ENCODE data around the gene NDRG3.
"Not testable (repeated sequence)": the region's sequence is repeated elsewhere in the genome, so short reads cannot be mapped to it uniquely, and the experiment has no call there.

Gene NDRG3

DNA sequence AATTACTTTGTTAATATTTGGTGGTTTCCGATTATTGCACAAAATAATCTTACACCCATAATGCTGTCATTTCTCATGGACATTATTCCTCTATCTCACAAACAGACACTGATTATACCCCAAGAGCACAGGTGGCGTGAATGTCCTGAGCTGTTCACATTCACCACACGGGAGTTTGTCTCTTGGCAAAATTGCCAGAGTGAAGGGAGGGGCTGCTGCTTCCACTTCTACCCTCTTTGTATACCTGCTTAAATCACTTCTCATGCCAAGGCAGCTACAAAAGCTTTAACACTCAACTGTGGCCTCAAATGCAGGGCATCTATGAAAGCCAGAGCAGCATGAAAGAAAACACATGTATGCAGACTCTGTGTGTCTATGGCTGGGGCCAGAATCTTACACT, 58.0 kb downstream of the NDRG3 start:
- DNase-seq (ENCODE audit: low read depth), result no peak

DNA sequence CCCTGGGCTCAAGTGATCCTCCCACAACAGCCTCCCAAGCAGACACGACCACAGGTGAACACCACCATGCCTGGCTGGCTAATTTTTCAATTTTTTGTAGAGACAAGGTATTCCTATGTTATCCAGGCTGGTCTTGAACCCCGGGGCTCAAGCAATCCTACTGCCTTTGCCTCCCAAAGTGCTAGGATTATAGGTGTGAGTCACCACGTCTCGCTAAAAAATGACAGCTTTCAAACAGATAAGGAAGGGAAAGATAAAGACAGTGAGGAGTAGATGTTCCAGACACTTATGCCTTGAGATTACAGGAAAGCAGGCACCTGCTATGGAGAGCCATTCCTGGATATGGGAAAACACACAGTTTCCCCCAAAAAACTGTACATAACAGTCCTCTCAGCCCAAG, 58.9 kb downstream of the NDRG3 start:
- DNase-seq (ENCODE audit: low read depth), result no peak

DNA sequence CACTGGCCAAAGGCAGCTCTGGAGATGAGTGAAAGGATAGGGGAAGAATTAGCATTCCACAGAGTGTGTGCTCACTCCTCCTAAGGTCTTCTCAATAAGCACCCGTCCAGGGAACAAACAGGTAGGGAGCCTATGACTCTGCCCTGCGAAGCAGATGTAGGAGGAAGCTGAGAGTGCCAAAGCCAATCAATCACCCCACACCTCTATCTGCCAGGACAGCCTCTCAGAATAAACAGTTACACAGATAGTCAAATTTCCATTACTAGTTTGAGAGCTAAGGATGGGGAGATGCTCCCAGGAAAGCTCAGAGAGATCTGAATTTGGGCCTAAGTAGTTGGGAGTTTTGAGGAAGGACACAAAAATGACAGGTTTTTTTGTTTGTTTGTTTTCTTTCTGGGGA, 59.4 kb downstream of the NDRG3 start:
- no peak for DNase-seq (ENCODE audit: low read depth)

DNA sequence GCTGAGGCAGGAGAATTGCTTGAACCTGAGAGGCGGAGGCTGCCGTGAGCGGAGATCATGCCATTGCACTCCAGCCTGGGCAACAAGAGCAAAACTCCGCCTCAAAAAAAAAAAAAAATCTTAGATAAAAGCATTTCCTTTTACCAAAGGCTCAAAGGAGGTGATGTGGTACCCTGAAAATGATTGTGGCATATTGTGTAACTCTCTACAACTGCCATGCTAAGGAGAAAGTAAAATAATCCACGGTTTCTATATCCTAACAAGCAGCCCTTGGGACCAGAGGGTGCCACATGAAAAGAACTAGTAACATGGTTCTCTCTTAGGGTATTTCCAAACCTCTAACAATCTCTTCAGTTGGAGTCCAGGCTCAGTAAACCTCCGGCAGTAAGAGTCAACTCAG, 61.1 kb downstream of the NDRG3 start:
- no peak for DNase-seq (ENCODE audit: low read depth)

DNA sequence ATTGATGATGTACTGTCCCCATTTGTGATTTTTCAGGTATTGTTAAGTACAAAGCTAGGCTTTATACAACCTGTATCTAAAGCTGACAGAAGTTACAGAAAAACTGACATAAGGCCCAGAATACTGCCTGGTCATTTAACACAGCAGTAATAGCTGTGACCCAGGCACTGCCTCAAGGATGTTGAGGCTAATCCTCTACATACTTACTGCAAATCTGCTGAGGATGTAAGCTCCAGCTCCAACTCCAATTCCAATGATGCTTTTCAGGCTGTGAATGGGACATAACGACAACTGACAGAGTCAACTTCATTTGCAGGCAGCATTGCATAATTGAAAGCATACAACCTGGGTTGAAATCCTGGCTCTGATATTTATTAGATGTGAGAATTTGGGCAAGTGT, 63.6 kb downstream of the NDRG3 start:
- DNase-seq (ENCODE audit: low read depth), result no peak

DNA sequence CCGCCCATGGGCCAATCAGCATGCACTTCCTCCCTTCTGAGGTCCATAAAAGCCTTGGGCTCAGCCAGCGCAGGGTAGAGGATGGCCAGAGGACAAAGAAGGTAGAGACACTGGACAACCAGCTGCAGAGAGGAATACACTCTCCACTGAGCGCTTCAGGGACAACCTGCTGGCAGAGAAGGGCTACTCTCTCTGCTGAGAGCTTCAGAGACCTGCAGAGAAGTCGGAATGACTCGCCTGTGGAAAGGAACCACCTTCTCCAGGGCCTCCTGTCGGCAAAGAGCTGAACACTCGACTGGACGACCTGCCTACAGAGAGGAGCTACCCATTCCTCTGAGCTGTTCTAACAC, 68.5 kb downstream of the NDRG3 start:
- DNase-seq (ENCODE audit: low read depth), result no peak

DNA sequence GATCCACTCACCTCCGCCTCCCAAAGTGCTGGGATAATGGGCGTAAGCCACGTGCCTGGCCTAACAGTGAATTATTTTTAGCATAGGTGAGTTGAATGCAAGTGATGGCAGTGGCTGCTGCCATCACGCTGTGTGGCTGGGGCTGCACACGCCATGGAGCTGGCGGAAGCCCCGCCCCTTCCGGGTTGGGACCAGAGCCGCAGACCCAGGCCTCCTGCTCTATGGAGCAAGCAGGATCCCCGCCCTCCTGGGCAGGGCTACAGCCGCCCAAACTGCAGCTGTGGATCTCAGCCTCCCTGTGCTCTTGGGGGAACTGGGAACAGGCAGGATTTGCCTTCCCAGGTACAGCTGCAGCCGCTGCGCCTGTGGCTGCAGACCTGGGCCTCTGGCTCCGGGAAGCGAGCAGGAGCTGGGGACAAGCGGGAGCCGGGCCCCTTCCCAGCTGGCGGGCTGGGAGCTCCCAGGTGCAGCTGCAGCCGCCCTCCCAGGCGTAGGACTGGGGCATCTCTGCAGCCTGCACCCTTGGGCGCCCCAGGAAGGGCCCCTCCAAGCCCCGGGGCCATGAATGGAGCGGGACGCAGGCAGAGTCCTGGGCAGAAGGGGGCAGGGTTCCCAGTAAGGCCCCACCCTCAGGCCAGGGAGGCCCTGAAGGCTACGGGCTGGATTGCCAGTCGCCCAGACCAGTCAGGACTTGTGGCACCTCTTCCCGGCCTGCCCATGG, 69.0 kb downstream of the NDRG3 start:
- DNase-seq (ENCODE audit: low read depth), result no peak

DNA sequence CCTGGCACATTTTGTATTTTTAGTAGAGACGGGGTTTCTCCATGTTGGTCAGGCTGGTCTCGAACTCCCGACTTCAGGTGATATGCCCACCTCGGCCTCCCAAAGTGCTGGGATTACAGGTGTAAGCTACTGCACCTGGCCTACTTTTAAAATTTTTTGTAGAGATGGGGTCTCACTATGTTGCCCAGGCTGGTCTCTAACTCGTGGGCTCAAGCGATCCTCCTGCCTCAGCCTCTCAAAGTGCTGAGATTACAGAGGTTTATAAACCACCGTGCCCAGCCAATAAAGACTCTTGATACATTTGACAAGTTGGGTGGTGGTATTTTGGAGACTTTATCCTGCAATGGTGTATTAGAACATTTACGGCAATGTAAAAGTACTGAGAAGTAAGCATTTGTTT, 70.3 kb downstream of the NDRG3 start:
- DNase-seq (ENCODE audit: low read depth), result not testable (repeated sequence)

DNA sequence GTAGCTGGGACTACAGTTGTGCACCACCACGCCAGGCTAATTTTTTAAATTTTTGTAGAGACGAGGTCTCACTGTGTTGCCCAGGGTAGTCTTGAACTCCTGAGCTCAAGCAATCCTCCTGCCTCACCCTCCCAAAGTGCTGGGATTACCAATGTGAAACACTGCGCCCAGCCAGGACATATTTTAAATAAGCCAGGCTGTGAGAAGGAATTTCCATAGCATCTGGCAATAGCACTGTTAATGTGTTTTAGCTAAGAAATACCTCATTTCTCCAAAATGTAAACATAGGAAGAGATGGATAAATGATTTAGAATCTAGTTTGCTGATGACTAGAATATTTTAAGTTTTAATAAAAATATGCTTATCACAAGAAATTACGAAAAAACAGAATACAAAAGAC, 72.9 kb downstream of the NDRG3 start:
- no peak for DNase-seq (ENCODE audit: low read depth)

DNA sequence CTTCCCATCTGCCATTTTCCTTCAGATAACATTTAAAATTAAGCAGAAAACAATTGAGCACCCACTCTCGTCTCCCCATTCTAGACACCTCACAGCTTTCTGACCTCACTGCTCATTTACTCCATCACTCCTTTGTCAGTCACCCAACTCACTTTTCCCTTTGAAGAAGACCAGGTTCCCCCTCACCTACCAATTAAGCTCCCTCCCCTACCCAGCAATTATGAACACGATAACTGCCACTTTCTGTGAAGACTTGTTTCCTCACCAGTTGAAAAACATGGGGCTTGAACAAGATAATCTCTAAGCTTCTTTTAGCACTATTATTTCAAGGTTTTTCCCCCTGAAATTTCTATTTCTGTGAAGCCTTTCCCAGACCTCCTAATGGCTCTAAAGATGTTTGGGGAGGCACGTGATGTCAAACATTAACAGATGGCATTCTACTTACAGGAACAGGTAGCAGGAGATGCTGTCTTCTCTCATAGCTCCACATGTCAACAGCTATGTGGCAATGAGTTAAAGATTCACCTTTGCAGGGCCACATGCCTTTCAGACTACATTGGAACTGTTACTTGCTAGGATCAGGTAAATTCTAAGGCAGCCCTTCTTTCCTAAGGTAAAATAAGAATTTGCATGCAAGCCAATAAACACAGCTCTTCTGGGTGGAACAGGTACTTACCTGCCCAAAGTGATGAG, 75.1 kb downstream of the NDRG3 start:
- no peak for DNase-seq (ENCODE audit: low read depth)

DNA sequence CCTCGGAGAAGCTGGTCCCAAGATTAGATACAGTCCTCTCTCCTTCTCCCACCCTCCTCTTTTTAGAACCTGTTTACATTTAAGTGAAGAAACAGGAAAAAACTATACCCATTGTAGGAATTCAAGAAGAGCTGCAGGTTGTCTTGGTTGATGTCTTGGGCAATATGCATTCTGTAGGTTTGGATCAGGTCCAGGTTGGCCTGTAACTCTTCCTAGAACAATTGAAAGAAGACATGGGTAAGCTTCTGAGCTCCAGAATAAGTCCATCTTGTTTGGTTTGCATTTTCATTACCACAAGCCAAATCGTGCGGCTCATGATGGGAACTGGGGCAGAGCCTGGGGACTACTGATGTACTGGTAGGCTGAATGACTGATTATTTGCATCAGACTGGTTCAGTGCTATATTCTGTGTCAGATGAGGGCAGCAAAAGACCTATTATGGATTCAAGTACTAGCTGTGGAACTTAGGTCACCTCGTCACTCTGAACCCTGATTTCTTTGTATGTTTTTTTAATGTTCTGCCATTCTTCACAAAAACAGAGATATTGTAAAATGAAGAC, 79.6 kb downstream of the NDRG3 start:
- no peak for DNase-seq (ENCODE audit: low read depth)

DNA sequence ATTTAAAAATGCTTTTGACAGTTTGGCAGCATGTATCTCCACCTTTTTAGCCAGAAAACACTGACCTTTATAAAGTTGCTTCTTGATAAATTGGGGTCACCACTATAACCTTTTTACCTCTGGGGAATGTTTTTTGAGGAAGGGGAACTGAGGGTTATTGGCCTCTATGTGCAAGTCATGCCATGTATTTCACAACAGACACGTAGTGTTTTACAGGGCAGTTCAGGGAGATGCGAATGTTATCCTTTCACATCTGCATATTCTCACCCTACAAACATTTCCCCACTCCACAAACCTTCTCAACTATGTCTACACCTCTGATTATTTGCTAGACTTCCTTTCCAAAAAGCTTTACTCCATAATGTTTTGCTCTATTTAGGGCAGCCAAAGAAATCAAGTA, 82.9 kb downstream of the NDRG3 start:
- no peak for DNase-seq (ENCODE audit: low read depth)

DNA sequence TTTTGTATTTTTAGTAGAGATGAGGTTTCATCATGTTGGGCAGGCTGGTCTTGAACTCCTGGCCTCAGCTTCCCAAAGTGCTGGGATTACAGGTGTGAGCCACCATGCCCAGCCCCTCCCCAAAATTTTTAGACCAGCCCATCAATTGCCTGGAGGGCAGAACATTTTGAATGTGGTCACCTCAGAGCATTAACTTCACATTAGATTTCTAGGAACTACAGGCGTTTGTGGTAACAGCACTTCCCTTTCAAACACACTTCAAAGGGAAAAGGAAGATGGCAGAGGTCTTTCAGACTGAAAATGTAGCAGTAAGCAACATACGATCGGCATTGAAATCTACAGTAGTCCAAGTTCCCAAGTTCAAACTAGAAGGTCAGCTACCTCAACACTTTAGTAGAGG, 87.6 kb downstream of the NDRG3 start:
- no peak for DNase-seq (ENCODE audit: low read depth)

DNA sequence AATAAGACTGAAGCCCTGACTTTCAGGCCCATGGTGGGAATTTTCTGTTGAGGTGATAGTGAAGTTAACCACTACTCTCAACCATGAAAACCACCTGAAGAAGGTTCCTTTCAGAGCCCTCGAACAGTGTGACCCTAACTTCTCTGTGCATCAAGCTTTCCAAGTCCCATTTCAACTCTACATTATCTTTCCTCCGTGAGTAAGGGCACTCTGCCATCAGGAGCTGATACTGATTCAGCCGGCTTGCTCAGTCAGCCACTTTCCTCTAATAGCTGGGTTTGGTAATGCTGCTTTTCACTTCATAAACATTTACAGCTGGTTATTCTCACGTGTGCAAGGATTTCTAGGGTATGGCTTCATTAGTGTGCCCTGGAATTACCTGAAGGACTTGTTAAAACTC, 89.2 kb downstream of the NDRG3 start:
- DNase-seq (ENCODE audit: low read depth), result no peak

DNA sequence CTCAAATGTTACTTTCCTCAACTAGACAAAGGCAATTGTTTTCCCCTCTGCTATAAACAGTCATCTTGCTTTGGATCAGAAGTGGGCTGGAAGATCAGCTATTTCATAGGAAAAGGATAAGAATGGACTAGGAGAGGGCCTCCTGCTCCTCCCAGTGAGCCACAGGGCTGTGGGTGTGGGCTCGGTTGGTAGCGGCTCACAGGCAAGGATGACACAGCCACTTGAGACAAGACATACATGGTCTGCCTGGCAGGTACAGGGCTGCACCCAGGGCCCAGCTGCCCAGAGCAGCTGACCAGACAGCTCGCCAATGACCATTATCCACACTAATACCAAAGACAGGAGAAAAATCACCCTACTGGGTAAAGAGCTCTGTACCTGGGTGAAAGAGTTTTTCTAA, 90.9 kb downstream of the NDRG3 start:
- DNase-seq (ENCODE audit: low read depth), result no peak

DNA sequence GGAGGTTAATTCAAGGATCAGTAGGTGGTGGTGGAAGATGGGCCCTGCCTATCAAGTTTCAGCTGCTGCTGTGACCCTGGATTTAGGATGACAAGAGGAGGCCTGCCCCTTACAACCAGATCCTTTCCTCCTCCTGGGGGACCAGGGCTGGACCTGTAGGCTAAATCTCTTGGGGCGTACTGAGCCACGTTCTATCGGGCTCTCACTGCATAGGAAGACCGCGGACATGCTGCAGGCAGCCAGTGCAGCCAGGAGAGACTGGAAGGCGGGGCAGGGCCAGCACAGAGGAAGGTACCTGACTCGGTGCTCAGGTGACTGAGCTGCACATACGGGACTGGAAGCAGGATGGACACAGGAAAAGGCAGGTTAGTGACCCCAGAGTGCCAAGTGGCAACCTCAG, 91.4 kb downstream of the NDRG3 start:
- no peak for DNase-seq (ENCODE audit: low read depth)

DNA sequence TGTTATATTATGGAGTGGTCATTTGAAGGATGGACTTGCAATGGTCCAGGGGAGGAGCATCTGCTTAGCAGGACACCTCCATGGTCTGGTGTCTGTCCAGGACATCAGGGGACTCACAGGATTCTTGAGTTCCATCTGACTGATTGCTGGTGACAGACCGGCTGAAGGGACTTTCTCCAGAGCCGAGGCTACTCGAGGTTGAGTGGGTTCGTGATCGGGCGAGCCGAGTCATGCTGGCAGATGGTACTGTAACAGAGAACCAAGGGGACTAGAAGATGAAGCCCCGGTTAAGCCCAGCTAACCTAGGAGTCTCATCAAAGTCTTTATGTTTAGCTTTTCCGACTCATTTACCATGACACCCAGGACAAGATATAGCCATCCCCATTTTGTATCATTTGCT, 92.4 kb downstream of the NDRG3 start:
- DNase-seq (ENCODE audit: low read depth), result no peak

DNA sequence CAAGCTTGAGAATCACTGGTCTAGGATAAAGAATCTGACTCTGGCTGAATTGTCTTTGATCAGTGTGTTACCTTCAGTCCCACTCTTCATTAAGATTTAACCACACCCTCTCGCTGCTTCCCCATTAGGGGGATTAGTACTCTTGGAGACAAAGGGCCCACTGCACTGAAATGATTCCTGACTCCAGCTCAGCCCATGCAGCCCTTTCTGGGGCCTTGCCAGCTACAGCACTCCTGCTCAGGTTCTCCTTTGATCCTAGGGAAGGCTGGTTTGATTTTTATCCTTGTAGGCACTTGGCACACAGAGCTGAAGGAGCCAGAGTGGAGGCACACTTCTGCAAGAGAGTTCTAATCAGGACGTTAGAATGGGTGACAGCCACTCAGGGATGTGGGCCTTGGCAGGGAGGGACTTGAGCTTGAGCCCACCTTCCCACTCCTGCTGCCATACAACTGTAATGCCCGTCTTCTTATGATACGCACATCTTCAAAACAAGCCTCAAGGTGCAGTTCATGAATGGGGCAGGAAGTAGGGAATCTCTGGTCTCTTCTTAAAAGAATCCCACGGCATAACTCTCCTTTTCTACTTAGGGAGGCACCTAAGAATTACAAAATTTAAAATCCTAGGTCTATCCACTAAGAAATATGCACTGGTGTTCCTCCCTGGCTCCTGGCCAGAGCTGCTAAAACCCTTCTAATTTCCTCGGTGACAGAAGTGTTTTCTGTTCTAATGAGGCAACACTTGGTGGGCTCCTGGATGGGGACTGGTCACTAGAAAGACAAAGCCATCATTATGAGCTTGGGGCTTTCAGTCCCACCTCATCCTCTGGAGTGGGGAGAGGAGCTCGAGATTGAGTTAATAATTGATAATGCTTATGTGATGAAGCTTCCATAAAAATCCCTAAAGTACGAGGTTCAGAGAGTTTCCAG, 98.4 kb downstream of the NDRG3 start:
- no peak for DNase-seq (ENCODE audit: low read depth)

DNA sequence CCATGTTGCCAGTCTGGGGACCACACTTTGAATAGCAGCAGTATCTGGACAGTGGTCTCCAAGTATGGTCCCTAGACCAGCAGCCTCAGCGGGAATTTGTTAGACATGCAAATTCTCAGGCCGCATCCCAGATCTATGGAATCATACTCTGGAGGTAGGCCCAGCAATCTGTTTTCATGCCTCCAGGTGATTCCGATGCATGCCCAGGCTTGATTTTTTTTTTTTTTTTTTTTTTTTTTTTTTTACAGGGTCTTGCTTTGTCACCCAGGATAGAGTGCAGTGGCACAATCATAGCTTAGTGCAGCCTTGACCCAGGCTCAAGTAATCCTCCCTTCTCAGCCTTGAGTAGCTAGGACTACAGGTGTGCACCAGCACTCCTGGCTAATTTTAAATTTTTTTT, 99.2 kb downstream of the NDRG3 start:
- DNase-seq (ENCODE audit: low read depth), result no peak

DNA sequence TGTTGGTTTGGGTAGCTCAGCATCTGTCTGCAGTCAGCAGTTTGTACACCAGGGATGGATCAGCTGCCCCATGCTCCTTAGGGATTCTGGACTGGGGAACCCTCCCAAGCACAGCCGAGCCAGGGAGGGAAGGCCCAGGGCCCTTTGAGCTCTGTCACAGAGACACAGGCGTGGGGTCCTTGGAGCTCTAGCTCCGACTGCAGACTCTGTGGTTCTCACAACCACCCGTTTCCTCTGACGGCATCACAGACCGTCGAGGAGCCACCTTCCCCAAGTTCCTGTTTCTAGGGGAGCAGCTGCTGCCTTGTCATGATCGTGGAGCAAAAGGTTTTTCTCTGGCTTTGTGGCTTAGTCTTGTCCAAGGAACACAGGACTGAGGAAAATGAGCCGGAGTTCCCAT, 99.9 kb downstream of the NDRG3 start, which contains the start of gene SLA2:
Gene SLA2 (minus strand): TSS at position 199 of the 400 bp plus-strand sequence. CDS start 4,861 bp downstream, outside the sequence.
- peak; percentile 43 for DNase-seq (ENCODE audit: low read depth)

DNA sequence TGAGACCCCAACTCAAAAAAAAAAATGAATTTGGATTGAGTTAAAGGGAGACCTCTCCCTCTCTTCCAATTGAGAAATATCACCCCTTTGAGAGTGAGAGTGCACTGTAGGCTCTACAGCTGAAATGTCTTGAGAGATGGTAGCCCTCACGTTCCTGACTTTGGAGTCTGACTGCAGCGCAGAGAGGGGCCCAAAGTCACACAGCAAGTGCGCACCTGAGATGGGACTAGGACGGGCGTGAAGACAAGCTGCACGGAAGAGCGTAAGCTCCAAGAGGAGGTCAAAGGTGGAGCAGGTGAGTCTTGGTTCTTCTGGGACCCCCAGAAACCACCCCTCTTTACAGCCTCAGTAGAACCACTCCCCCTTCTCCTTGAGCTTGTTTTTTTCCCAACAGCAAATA, 100.5 kb downstream of the NDRG3 start:
- DNase-seq (ENCODE audit: low read depth), result no peak

DNA sequence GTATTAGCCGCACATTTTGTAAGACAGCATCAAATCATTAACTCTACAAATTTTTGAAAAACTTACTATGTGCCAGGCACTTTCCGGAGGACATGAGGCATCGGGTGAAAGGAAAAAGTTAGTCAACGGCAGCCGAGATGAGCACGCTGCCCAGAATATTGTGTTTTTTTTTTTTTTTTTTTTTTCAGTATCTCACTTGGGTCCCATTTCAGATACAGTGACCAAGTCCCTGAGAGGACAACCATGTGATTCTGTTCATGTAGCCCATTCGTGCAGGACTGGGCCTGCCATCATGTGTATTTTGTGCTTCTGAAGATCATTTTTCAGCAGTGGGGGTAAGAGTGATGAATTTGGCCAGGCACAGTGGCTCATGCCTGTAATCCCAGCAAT, 101.2 kb downstream of the NDRG3 start:
- DNase-seq (ENCODE audit: low read depth), result no peak
